Suprapubic skin (tissue), 4 donors: ENCODE results near the gene RAD9A. TPM values are rescaled to one million over a fixed set of nuclear protein-coding genes. Genes with fewer than 3 reads are reported as not detected.

Source experiments
- DNase-seq, 2 donors: peaks; one replicate each; pipeline ENCODE4 v3.0.0-alpha.2; 2019; ENCODE audit warnings: low spot score in 2 of 2
- H3K27ac ChIP-seq: fragments of 200-600 bp; sonication (generic); one replicate; pipeline ENCODE4 v1.5.1; 2019
- H3K27me3 ChIP-seq: fragments of 200-600 bp; sonication (generic); one replicate; pipeline ENCODE4 v1.5.1; 2019
- H3K36me3 ChIP-seq: fragments of 200-600 bp; sonication (generic); one replicate; pipeline ENCODE4 v1.5.1; 2019
- H3K4me1 ChIP-seq: fragments of 200-600 bp; sonication (generic); one replicate; pipeline ENCODE4 v1.5.1; 2019
- H3K4me3 ChIP-seq: fragments of 200-600 bp; sonication (generic); one replicate; pipeline ENCODE4 v1.5.1; 2019; ENCODE audit warnings: mild to moderate bottlenecking
- H3K9me3 ChIP-seq: fragments of 200-600 bp; sonication (generic); one replicate; pipeline ENCODE4 v1.5.1; 2019
- EP300 ChIP-seq: sonication (generic); formaldehyde crosslinking; IDR thresholded peaks from one replicate; pipeline ENCODE4 v1.6.1; 2017; ENCODE audit warnings: antibody characterized with exemption
- POLR2A ChIP-seq, 2 donors: fragments of 450-650 bp; IDR thresholded peaks; one replicate each; pipeline ENCODE4 v1.6.1; 2017; ENCODE audit warnings: antibody characterized with exemption in 2 of 2, mild to moderate bottlenecking in 2 of 2, moderate library complexity in 2 of 2
- POLR2AphosphoS5 ChIP-seq, 3 donors: sonication (generic); formaldehyde crosslinking; IDR thresholded peaks; one replicate each; pipeline ENCODE4 v1.6.1; 2017; ENCODE audit warnings: antibody characterized with exemption in 3 of 3
- WGBS: methylation state at CpG from one replicate; pipeline ENCODE4 v1.1.5; 2018; 5-methylcytosine and 5-hydroxymethylcytosine counted together
- total RNA-seq, 4 donors: library from RNA; depleted of rRNA; stranded (reverse); fragments of >200 nt; gene quantifications; one replicate each; pipeline ENCODE4 v1.1.0, GENCODE V29; 2016
- TF ChIP-seq, protein P1 (sequence below), 2 donors: fragments of 200-600 bp in 1 of 2; fragments of 450-650 bp in 1 of 2; sonication (generic) in 1 of 2; IDR thresholded peaks; one replicate each; pipeline ENCODE4 v1.5.1; 2016 to 2019; ENCODE audit warnings: antibody characterized with exemption in 2 of 2, mild to moderate bottlenecking in 1 of 2, moderate library complexity in 1 of 2

Gene RAD9A
- total RNA-seq, 4 donors from 2014 or later = 24.1 to 86.9 (median 28.5) TPM

GRCh38 chr11:67419325-67420049 lies 27.7 kb downstream of the RAD9A start:
- H3K9me3 ChIP-seq = no peaks in the 10 kb centered on the region
- H3K4me1 ChIP-seq = peaks cover 70% of the 10 kb centered on the region
- peak overlapping the region; percentile 87 for H3K4me3 ChIP-seq
- no peak for DNase-seq
- H3K27ac ChIP-seq = peak overlapping the region; percentile 38
- TF ChIP-seq POLR2AphosphoS5 (IDR thresholded peaks at IDR 0.05) = no peak
- TF ChIP-seq, protein P1, sequence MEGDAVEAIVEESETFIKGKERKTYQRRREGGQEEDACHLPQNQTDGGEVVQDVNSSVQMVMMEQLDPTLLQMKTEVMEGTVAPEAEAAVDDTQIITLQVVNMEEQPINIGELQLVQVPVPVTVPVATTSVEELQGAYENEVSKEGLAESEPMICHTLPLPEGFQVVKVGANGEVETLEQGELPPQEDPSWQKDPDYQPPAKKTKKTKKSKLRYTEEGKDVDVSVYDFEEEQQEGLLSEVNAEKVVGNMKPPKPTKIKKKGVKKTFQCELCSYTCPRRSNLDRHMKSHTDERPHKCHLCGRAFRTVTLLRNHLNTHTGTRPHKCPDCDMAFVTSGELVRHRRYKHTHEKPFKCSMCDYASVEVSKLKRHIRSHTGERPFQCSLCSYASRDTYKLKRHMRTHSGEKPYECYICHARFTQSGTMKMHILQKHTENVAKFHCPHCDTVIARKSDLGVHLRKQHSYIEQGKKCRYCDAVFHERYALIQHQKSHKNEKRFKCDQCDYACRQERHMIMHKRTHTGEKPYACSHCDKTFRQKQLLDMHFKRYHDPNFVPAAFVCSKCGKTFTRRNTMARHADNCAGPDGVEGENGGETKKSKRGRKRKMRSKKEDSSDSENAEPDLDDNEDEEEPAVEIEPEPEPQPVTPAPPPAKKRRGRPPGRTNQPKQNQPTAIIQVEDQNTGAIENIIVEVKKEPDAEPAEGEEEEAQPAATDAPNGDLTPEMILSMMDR (IDR thresholded peaks at IDR 0.05) = no peak
- no peak for TF ChIP-seq EP300
- TF ChIP-seq POLR2A (IDR thresholded peaks at IDR 0.05) = no peak
- no peaks in the 10 kb centered on the region for H3K36me3 ChIP-seq
- 73% methylated on average over 5 of the region's 21 CpGs for WGBS
- peaks cover 5% of the 10 kb centered on the region for H3K27me3 ChIP-seq

DNA sequence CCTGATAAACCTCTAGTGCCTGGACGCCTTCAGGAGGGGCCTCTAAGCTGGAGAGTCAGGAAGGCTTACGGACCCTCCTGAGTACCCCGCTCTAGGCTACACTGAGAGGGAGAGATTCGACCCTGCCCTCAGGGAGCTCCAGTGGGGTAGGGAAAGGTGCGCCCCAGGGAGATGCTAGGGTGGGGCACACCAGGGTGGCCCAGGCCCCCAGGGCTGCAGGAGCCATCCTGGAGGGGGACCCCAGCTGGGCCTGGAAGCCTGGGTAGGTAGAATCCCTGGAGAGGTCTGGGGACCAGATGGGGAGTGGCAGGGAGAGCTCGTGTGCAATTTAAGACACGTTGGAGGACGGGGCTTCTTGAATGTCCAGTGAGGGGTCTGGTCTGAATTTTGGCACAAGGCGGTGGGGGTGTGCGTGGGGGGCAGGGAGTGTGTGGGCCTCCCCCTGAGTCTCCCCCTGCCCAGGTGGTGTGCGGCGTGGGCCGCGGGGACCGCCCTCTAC lies 28.4 kb downstream of the RAD9A start:
- no peak for DNase-seq
- Histone ChIP-seq H3K36me3 (no peaks in the 10 kb centered on the region), H3K9me3 (no peaks in the 10 kb centered on the region), H3K4me1 (peaks cover 66% of the 10 kb centered on the region), H3K27ac (peak overlapping the region; percentile 94), H3K4me3 (peak overlapping the region; percentile 87), H3K27me3 (no peaks in the 10 kb centered on the region)
- WGBS = 31% methylated on average over 6 of the region's 15 CpGs
- no peak for TF ChIP-seq EP300
- TF ChIP-seq, protein P1 (IDR thresholded peaks at IDR 0.05) = no peak
- TF ChIP-seq POLR2AphosphoS5 (IDR thresholded peaks at IDR 0.05) = no peak
- no peak for TF ChIP-seq POLR2A (IDR thresholded peaks at IDR 0.05)

DNA sequence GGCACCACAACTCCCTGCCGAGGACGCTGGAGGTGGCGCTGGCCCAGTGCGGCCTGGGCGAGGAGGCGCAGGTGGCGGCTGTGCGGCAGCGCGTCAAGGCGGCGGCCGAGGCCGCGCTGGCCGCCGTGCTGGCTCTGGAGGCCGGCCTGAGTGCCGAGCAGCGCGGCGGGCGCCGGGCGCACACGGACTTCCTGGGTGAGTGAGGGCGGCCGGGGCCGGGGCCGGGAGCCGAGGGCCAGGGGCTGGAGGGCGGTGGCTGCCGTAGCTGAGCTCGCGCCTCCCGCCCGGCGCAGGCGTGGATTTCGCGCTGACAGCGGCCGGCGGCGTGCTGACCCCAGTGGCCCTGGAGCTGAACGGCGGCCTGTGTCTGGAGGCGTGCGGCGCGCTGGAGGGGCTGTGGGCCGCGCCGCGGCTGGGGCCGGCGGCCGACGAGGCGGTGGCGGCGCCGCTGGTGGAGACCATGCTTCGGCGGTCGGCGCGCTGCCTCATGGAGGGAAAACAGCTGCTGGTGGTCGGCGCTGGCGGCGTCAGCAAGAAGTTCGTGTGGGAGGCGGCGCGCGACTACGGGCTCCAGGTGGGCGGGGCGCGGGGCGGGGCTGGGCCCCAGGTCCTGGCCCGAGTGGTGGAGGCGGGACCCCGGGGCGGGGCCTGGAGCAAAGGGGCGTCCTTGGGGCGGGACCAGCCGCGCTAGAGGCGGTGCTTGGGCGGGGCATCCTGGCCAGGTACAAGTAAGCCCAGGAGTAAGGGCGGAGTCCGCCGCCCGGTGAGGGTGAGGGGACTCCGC lies 29.1 kb downstream of the RAD9A start:
- Histone ChIP-seq H3K36me3 (no peaks in the 10 kb centered on the region), H3K27ac (peak overlapping the region; percentile 94), H3K9me3 (no peaks in the 10 kb centered on the region), H3K4me3 (peak overlapping the region; percentile 87), H3K4me1 (peaks cover 59% of the 10 kb centered on the region), H3K27me3 (no peaks in the 10 kb centered on the region)
- DNase-seq = peak; percentile 97 to 98
- WGBS = no CpG with 5 or more reads among the region's 97 CpGs
- TF ChIP-seq POLR2AphosphoS5 (IDR thresholded peaks at IDR 0.05) (no peak), EP300 (no peak), POLR2A (IDR thresholded peaks at IDR 0.05) (no peak)
- TF ChIP-seq, protein P1 (IDR thresholded peaks at IDR 0.05) = no peak

DNA sequence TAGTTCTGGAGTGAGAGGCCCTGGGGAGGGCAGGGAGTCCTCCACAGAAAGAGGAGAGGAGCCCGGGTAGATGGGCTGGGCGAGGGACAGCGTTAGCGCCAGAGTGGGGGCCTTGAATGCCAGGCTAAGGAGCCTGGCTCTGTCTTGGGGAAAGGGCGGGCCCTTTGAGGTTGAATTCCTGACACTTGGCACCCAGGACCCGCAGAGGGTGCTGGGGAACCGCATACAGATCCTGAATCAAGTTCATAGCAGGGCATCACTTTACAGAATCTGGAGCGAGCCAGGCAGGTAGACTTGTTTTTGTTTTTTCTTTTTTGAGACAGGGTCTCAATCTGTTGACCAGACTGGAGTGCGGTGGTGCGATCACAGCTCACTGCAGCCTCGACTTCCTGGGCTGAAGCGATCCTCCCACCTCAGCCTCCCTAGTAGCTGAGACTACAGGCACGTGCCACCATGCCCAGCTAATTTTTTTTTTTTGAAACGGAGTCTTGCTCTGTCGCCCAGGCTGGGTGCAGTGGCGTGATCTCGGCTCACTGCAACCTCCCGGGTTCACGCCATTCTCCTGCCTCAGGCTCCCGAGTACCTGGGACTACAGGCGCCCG lies 29.7 kb downstream of the RAD9A start:
- H3K4me1 ChIP-seq = peaks cover 52% of the 10 kb centered on the region
- peak overlapping the region; percentile 87 for H3K4me3 ChIP-seq
- no peak for DNase-seq
- WGBS = 69% methylated on average over 22 of the region's 22 CpGs
- H3K27me3 ChIP-seq = no peaks in the 10 kb centered on the region
- TF ChIP-seq, protein P1 (IDR thresholded peaks at IDR 0.05) = no peak
- TF ChIP-seq EP300 = no peak
- TF ChIP-seq POLR2A (IDR thresholded peaks at IDR 0.05) = no peak
- no peak for TF ChIP-seq POLR2AphosphoS5 (IDR thresholded peaks at IDR 0.05)
- H3K27ac ChIP-seq = peak overlapping the region; percentile 94
- no peaks in the 10 kb centered on the region for H3K9me3 ChIP-seq
- H3K36me3 ChIP-seq = no peaks in the 10 kb centered on the region

DNA sequence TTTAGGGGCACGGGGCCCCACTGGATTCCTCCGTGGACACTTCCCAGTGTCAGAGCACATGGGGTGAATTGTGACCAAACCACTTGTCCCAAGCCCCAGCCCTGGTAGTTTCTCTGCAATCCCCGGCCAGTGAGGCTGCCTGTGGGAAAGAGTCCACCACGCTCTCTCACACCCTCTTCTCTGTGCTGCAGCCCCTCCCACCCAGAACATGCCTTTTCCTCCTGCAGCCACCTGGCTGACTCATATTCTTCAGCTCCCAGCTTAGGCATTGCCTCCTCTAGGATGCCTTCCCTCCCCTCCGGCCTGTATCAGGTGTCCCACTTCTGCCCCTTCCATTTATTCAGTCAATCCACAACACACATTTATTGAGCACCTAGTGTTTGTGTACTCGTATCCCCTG lies 31.1 kb downstream of the RAD9A start:
- no peak overlapping the region for H3K4me3 ChIP-seq
- 56% methylated on average over 6 of the region's 6 CpGs for WGBS
- H3K27ac ChIP-seq = no peak overlapping the region
- no peaks in the 10 kb centered on the region for H3K36me3 ChIP-seq
- no peak for DNase-seq
- no peaks in the 10 kb centered on the region for H3K27me3 ChIP-seq
- no peaks in the 10 kb centered on the region for H3K9me3 ChIP-seq
- H3K4me1 ChIP-seq = peaks cover 47% of the 10 kb centered on the region
- TF ChIP-seq POLR2A (IDR thresholded peaks at IDR 0.05) (no peak), POLR2AphosphoS5 (IDR thresholded peaks at IDR 0.05) (no peak), EP300 (no peak)
- TF ChIP-seq, protein P1 (IDR thresholded peaks at IDR 0.05) = no peak
